NCI-H2227 treated with DMSO at 0.1 percent for 48 hours (cell line): ENCODE measurements around the gene PPP6R2.
"Not testable (repeated sequence)": the region's sequence is repeated elsewhere in the genome, so short reads cannot be mapped to it uniquely, and the experiment has no call there.

Source experiments
- DNase-seq: peaks from one replicate; lab custom pipeline; 2025; lab: John Stamatoyannopoulos, UW

Gene PPP6R2

GRCh38 chr22:50432131-50432876 is 89.2 kb downstream of the PPP6R2 start:
- no peak for DNase-seq

- DNase-seq = not testable (repeated sequence)
Observed at GRCh38 chr22:50432877-50433510, 89.9 kb downstream of the PPP6R2 start.

GRCh38 chr22:50434849-50435248 is 91.7 kb downstream of the PPP6R2 start:
- DNase-seq = no peak

- no peak for DNase-seq
Observed at GRCh38 chr22:50435291-50436014, 92.3 kb downstream of the PPP6R2 start.

DNA sequence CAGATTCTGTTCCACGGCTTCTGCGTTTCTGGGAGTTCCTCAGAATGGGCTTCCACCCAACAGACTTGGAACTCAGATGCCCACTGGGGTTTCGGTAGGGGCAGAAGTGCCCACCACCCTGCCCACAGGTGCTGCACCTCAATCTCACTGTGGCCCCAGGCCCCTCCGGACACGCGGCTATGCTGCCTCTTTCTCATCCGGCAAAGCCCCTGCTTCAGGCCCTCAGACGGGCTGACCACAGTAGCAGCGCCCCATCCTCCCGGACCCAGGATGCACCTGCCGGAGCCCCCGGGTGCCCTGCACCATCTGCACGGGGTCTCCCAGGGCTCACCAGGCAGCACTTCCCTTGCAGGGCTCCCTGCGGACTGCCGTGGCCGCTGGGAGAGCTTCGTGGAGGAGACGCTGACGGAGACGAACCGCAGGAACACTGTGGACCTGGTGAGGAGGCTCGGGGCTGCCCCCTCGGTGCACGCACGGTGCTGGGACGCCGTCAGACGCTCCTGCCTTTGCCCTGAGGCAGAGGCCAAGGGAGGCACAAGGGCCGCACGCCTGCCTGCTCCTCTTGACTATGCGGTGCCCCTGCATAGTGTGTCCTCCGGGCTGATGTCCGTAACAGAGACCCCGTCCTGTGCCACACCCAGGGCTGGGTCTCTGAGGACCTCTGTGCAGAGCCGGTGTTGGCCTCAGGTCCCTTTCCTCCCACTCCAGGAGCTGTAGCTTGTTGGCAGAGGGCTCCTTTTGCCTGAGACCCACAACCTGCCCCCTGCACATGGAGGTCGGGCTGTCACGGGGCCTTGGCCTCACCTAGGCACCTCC is 93.1 kb downstream of the PPP6R2 start:
- no peak for DNase-seq

- no peak for DNase-seq
Observed at GRCh38 chr22:50436841-50437341, 93.8 kb downstream of the PPP6R2 start.

DNA sequence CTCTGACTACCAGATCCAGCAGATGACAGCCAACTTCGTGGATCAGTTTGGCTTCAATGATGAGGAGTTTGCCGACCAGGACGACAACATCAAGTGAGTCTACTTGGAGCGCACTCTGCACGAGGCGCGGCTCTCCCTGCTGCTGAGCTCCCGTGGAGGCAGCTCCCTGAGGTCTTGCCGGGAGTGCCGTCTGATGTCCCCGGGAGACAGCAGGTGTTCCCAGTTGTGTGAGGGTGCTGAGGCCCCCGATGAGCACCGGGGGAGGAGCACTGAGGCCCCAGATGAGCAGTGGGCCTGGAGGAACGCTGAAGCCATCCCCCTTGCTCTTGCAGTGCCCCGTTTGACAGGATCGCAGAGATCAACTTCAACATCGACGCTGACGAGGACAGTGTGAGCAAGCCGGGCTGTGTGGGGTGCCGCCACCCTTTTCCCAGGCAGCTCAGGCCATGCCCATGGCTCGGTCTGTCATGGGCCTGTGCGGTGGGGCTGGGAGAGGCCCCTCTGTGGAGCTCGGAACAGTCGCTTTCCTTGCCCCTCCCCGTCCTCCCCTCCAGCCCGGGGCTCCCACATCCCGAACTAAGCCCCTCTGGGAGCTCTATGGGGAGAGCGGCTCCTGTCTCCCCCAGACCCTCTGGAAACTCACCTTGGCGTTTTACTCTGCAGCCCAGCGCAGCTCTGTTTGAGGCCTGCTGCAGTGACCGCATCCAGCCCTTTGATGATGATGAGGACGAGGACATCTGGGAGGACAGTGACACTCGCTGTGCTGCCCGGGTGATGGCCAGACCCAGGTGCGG is 94.6 kb downstream of the PPP6R2 start:
- no peak for DNase-seq

GRCh38 chr22:50438305-50439275 is 95.5 kb downstream of the PPP6R2 start:
- DNase-seq = no peak

DNA sequence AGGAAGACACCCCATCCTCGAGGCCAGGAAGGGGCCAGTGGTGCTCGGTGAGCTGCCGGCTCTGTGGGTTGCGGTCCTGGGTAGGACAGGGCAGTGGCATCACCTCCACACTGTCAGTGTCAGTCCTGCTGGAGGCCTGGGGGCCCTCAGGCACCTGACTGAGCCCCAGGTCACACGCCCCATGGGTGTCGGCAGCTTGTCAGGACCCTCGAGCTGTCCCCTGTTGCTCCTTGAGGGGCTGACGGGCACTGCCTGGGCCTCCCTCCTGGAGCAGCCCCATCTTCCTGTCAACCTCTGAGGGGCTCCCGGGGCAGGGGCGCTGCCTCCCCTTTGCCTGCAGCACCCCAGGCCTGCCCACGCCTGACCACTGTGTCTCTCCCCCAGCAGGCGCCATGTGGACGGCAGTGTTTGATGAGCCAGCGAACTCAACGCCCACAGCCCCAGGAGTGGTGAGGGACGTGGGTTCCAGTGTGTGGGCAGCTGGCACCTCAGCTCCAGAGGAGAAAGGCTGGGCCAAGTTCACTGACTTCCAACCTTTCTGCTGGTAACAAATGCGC is 96.3 kb downstream of the PPP6R2 start:
- DNase-seq = no peak

GRCh38 chr22:50439871-50440331 is 96.8 kb downstream of the PPP6R2 start:
- no peak for DNase-seq

GRCh38 chr22:50440544-50441249 is 97.6 kb downstream of the PPP6R2 start:
- no peak for DNase-seq

- no peak for DNase-seq
Observed at GRCh38 chr22:50441428-50441993, 98.4 kb downstream of the PPP6R2 start.

DNA sequence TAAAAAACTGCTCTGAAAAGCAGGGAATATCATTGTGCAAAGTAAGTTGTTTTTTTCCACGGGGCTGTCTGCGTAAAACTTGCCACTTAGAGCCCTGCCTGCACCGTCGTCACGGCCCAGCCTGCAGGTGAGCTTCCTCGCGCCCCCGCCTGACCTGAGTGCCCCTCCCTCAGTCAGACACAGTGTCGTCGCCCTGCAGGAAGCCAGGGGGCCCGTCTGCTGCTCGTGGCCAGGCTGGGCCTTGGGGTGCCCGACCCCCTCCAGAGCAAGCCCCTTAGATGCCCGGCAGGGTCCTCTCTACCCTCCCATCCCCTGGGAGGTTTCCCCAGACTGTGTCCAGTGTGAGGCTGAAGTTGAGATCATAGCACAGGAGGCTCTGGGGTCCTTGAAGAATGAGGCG is 100.1 kb downstream of the PPP6R2 start:
- DNase-seq = no peak

GRCh38 chr22:50443801-50444625 is 100.9 kb downstream of the PPP6R2 start:
- DNase-seq = no peak

DNA sequence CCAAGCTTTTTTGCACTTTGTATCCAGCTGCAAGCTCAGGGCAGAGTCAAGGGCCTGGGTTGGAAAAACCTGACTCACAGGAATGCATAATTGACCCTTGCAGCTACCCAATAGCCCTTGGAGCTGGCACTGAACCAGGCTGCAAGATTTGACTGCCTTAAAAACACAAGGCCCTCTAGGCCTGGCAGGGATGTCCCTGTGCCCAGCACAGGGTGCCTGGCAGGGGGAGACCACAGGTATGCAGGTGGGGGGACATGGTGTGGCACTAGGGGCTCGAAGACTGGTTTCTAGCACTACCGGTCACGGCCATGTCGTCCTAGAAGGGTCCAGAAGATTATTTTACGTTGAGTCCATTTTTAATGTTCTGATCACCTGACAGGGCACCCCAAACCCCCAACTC is 101.5 kb downstream of the PPP6R2 start:
- DNase-seq = no peak

GRCh38 chr22:50445071-50445879 is 102.1 kb downstream of the PPP6R2 start:
- DNase-seq = no peak
